CD4-positive, alpha-beta T cell treated with Interferon gamma for 1 hour (primary cell): Measurements from ENCODE around the gene SLC49A4.

ENCODE experiments used
- DNase-seq: peaks from one replicate; pipeline ENCODE4 v3.0.0-alpha.2; 2020

The SLC49A4 gene

DNA sequence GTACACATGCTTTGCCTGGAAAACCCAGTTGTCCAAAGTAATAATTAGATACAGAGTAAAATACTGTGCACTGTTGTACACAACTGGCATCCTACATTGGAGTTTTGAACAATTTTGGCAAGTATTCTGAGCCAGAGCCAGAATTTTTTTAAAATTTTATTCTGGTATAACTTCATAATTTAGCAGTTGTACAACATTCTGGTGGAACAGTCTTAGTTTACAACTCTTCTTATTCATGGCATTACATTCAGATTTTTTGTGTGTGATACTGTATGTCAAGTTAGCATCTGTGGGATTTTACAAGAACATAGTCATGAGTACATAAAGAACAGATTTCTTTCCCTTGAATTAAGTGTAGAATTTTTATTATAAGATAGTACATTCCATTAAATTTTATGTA lies 67.5 kb downstream of the SLC49A4 start:
- no peak for DNase-seq

DNA sequence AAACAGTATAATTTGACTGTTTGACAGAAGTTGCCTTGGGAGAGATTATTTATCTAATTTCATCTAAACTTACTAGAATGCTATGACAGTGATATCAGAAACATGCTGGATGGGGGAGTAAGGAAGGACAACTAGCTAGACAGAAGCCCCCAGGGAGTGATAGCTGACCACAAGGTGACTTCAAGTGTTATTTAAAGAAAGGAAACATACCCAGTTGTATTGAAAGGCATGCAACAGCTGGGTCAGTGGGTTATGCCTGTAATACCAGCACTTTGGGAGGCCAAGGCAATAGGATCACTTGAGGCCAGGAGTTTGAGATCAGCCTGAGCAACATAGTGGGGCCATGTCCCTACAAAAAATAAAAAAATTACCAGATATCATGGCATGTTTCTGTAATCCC lies 69.6 kb downstream of the SLC49A4 start:
- DNase-seq = no peak

- DNase-seq = no peak
Observed at GRCh38 chr3:122868322-122868721, 73.5 kb downstream of the SLC49A4 start.

DNA sequence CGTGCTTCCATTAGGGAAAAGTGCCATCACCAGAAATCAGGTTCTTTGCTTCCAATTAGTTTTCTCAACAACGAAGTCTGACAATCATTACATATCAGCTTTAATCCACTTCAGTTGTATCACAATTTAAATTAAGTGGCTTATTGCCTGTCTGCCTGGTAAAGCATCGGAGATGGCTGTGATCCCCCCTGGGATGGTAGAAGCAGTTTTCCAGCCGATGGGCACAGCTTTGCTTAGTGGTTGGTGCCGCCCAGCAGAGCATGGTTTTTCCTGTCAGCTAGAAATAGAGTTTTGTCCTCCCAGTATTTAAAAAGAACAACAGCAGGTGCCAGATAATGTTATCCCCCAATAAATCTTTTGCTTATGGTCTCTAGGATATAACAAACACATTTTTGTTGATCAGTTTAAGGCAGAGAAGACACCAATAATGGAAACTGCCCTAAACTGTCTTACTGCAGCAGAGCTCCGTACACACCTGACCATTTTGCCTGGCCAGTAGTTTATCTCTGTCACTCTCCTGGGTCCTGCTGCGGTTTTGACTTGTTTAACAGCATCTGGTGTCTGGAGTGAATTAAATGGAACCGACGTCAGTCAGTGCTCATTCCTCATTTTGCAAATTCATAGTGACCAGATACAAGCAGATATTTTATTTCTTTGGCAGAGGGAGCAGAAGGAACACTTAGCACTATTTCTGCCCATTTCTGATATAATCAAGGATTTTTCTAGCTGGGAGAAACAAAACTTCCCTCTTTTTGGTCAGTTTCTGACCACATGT lies 79.1 kb downstream of the SLC49A4 start:
- no peak for DNase-seq

- DNase-seq = no peak
Observed at GRCh38 chr3:122875547-122876127, 80.8 kb downstream of the SLC49A4 start.

GRCh38 chr3:122880173-122880572 lies 85.3 kb downstream of the SLC49A4 start:
- no peak for DNase-seq

GRCh38 chr3:122880624-122881023 lies 85.8 kb downstream of the SLC49A4 start:
- DNase-seq = no peak

DNA sequence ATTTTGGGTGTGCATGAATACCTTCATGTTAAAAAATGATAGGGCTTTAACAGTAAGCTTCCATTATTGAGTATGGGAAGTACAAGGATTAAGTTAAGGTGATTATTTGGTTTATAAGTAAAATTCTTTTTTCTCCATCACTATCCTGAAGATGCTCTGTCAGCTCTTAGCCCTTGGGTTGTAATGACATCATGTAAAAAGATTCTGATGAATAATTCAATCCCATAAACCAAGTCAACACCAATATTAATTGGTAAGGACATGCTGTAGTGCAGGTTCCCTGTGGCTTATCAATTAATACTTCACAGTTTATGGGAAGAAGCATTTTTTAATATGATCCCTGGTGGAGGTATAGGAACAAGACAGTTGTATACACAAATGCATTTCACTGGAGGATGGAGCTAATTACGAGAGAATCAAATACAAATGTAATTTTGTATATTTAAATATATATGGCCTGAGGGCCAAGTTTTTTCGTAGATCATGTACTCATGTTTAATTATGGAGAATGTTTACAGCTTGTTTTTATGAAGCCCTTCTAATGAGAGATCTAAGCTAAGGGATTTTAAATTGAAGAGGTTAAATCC lies 87.6 kb downstream of the SLC49A4 start:
- no peak for DNase-seq

GRCh38 chr3:122886251-122886650 lies 91.4 kb downstream of the SLC49A4 start:
- no peak for DNase-seq

DNA sequence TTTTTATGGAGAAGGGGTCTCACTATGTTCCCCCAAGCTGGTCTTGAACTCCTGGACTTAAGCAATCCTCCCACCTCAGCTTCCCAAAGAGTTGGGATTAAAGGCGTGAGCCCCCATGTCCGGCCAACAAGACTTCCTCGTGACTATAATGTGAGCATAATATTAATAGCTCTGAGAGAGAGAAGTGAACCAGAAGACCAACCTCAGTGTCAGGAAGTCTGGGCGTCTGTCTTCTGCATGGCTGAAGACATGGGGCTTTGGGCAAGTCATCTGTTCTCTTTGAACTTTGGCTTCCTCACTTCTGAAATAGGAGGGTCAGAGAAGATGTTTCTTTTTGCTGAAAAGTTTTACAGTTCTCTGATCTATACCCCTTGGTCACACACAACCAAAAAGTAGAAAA lies 92.1 kb downstream of the SLC49A4 start:
- DNase-seq = no peak

GRCh38 chr3:122890077-122890719 lies 95.3 kb downstream of the SLC49A4 start:
- DNase-seq = no peak

DNA sequence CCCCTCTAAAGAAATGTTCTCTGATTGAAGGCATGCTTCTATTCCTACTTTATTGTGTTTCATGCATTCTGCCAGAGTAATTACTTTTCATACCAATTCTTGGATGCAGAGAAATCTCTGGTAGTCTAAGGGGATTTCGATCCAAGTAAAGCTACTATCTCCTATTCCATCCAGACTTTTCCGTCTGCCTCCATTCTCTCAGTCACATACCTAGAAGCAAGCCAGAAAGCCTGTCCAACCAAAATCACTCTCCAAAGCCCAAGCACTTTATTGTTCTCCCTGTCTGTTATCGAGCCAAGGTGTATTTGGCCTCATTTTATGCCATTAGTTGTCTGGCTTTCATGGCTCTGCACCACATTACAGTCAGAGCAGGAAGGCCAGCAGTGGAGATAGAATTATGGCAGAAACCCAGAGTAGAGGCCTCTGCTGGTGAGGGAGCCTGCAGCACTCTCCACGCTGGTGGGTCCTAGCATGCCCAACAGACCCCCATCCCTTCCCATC lies 95.9 kb downstream of the SLC49A4 start:
- no peak for DNase-seq

GRCh38 chr3:122892118-122892960 lies 97.5 kb downstream of the SLC49A4 start:
- no peak for DNase-seq

DNA sequence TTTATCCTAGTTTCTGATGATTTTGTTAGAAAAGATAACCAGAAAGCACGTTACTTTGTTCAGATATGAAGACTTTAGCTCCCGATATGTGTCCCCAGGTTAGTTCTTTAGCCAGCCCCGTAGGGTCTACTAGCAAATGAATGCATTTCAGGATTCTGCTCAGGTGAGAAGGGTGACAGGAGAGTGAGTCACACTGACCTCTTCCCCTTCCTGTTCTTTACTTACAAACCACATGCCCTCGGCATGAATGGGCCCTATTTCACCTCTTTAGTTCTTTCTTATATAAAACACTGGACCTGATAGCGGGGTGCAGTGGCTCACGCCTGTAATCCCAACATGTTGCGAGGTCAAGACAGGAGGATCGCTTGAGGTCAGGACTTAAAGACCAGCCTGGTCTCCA lies 98.4 kb downstream of the SLC49A4 start:
- no peak for DNase-seq

- DNase-seq = no peak
Observed at GRCh38 chr3:122893754-122894668, 99.1 kb downstream of the SLC49A4 start.

DNA sequence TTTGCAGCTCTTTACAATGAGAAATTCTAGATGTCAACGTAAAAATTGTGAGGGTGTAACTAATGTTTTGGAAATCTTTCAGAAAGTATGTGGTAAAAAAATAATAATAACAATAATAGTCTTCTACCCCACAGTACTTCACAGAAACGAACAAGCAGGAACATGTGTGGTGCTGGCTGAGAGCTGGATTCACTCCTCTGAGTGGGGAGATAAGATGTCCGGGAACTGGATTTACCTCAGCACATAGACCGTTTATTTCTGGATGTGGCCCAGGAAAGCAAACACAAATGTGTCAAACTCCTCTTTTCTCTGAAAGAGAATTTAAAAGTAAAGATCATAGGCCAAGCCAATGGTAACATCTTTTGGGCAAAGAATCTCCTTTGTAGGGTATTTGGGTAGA lies 103.4 kb downstream of the SLC49A4 start:
- no peak for DNase-seq

DNA sequence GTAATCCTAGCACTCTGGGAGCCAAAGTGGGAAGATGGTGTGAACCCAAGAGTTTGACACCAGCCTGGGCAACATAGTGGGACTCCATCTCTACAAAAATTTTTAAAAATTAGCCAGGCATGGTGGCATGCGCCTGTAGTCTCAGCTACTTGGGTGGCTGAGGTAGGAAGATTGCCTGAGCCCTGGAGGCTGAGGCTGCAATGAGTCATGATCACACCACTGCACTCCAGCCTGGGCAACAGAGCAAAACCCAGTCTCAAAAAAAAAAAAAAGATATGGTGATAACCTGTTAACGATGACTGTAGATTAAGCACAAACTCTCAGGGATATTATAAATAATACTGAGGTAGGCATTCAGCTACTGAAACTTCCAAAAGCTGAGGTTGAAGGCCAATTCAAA lies 107.5 kb downstream of the SLC49A4 start:
- no peak for DNase-seq

GRCh38 chr3:122903171-122903570 lies 108.3 kb downstream of the SLC49A4 start:
- DNase-seq = no peak

DNA sequence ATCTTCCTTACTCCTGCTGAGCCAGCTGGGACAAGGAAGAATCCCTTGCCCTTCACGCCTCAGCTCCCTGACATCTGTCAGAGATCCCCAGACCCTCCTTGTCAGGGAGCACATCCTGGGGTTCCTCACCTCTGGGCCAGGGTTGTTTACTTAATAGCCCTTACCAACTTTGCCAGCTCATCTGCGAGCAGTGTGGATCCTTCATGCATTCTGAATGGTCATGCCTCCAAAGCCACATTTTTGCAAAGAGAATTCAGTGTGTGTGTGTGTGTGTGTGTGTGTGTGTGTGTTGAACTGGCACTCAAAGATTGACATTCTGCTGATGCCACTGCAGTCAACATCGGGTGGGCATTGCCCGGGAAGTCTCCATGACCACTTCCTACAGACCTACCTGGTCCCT lies 112.6 kb downstream of the SLC49A4 start:
- DNase-seq = no peak

DNA sequence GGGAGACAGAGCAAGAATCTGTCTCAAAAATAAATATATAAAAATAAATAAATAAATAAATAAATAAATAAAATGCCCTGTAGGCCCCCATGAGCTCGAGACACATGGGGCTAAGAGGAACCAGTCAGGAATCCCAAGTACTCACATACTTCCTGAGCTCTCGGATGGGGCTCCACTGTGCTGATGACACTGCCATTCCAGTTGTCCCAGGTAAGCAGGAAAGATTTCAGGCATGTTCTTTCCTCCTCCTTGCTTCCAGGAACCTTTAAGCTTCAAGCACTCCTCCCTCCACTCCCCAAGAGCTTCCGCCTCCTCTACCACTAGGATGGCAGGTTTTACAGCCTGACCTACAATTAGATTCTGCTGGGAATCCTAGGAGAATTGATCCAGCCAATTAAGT lies 113.4 kb downstream of the SLC49A4 start:
- DNase-seq = no peak

DNA sequence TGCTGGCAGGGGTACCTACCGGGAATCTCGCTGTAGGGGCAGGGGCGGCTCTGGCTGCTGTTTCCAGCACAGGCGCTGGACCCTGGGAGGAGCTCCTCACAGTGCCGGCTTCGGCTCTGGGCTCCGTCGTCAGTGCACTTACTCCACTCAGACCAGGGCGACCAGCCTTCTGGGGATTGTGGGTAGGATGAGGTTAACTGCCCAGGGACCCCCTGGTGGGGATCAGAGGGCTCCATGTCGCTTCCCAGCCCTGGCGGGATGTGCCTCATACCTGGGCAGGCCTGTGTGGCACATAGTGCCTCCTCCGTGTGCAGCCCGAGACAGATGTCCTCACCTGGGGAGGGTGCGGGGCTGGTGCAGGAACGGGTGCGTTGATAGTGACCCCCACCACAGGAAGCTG lies 117.0 kb downstream of the SLC49A4 start:
- no peak for DNase-seq
